RWPE2 (cell line): ENCODE data around the gene RERE.

Experiments
- ATAC-seq: fragments of 200-7000 bp; cut with Tn5 transposase; 3 replicates; pipeline ENCODE4 v1.9.1; 2021; ENCODE audit warnings: low read depth
- DNase-seq: peaks from one replicate; pipeline ENCODE4 v3.0.0-alpha.2; 2020; ENCODE audit warnings: low spot score
- H3K27ac ChIP-seq: fragments of 450-650 bp; 2 replicates; pipeline ENCODE4 v1.5.1; 2017; ENCODE audit warnings: mild to moderate bottlenecking; ENCODE audit not compliant: poor library complexity, severe bottlenecking
- H3K27me3 ChIP-seq: fragments of 250-450 bp; sonication (Bioruptor Pico); 2 replicates; pipeline ENCODE4 v1.5.1; 2021; ENCODE audit warnings: mild to moderate bottlenecking, moderate library complexity; ENCODE audit not compliant: insufficient read depth, poor library complexity, severe bottlenecking
- H3K36me3 ChIP-seq: fragments of 250-450 bp; sonication (Bioruptor Pico); 2 replicates; pipeline ENCODE4 v1.5.1; 2020; ENCODE audit warnings: low read depth, mild to moderate bottlenecking, moderate library complexity
- H3K4me1 ChIP-seq: fragments of 250-450 bp; sonication (Bioruptor Pico); 2 replicates; pipeline ENCODE4 v1.5.1; 2021; ENCODE audit warnings: mild to moderate bottlenecking, moderate library complexity; ENCODE audit not compliant: insufficient read depth, poor library complexity, severe bottlenecking
- H3K4me3 ChIP-seq: fragments of 250-450 bp; sonication (Bioruptor Pico); 2 replicates; pipeline ENCODE4 v1.5.1; 2021; ENCODE audit warnings: mild to moderate bottlenecking, moderate library complexity; ENCODE audit not compliant: severe bottlenecking
- H3K9me3 ChIP-seq: fragments of 250-450 bp; sonication (Bioruptor Pico); 2 replicates; pipeline ENCODE4 v1.5.1; 2021; ENCODE audit warnings: mild to moderate bottlenecking, moderate library complexity; ENCODE audit not compliant: severe bottlenecking
- TF ChIP-seq, protein P1 (sequence below): fragments of 450-650 bp; IDR thresholded peaks from one replicate; pipeline ENCODE4 v1.5.1; 2017; ENCODE audit warnings: mild to moderate bottlenecking, moderate library complexity; ENCODE audit not compliant: poor library complexity, severe bottlenecking

RERE gene

GRCh38 chr1:8404460-8405370 is 412.7 kb downstream of the RERE start:
- DNase-seq (no peak), ATAC-seq (no peak)
- Histone ChIP-seq H3K27ac (no peak overlapping the region), H3K4me3 (no peak overlapping the region), H3K4me1 (peaks cover 6% of the 10 kb centered on the region), H3K9me3 (no peaks in the 10 kb centered on the region), H3K36me3 (peaks cover 10% of the 10 kb centered on the region), H3K27me3 (no peaks in the 10 kb centered on the region)
- TF ChIP-seq, protein P1, sequence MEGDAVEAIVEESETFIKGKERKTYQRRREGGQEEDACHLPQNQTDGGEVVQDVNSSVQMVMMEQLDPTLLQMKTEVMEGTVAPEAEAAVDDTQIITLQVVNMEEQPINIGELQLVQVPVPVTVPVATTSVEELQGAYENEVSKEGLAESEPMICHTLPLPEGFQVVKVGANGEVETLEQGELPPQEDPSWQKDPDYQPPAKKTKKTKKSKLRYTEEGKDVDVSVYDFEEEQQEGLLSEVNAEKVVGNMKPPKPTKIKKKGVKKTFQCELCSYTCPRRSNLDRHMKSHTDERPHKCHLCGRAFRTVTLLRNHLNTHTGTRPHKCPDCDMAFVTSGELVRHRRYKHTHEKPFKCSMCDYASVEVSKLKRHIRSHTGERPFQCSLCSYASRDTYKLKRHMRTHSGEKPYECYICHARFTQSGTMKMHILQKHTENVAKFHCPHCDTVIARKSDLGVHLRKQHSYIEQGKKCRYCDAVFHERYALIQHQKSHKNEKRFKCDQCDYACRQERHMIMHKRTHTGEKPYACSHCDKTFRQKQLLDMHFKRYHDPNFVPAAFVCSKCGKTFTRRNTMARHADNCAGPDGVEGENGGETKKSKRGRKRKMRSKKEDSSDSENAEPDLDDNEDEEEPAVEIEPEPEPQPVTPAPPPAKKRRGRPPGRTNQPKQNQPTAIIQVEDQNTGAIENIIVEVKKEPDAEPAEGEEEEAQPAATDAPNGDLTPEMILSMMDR, result no peak

GRCh38 chr1:8402109-8402710 is 415.2 kb downstream of the RERE start:
- H3K4me1 ChIP-seq, result peaks cover 9% of the 10 kb centered on the region
- TF ChIP-seq, protein P1, result no peak

DNA sequence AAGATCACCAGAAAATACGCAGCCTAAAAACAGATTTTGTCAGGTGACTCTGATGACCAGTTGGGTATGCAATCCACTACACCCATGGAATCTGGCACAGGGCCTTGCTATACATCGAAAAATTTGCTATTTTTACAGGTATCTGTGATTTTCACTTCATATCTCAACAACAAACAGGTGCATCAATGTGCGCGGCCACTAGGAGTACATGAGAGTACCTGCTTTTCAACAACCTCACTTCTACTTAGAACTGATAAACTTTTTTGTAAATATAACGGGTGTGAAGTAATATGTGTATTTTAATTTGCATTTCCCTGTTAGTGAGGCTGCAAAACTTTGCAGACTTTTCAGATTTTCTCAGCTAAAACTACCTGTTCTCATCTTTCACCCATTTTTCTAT is 418.8 kb downstream of the RERE start:
- DNase-seq, result no peak
- H3K4me3 ChIP-seq, result no peak overlapping the region
- TF ChIP-seq, protein P1, result no peak
- no peaks in the 10 kb centered on the region for H3K27me3 ChIP-seq
- ATAC-seq, result no peak
- H3K4me1 ChIP-seq, result peaks cover 33% of the 10 kb centered on the region
- no peaks in the 10 kb centered on the region for H3K9me3 ChIP-seq
- H3K27ac ChIP-seq, result peak overlapping the region; percentile 78
- no peaks in the 10 kb centered on the region; the same call in 1 of the 2 replicates for H3K36me3 ChIP-seq

More at GRCh38 chr1:8402109-8402710, 415.2 kb downstream of the RERE start:
- no peak overlapping the region for H3K27ac ChIP-seq
- no peaks in the 10 kb centered on the region for H3K9me3 ChIP-seq
- ATAC-seq (no peak), DNase-seq (no peak)
- peaks cover 10% of the 10 kb centered on the region for H3K36me3 ChIP-seq
- no peaks in the 10 kb centered on the region for H3K27me3 ChIP-seq
- no peak overlapping the region for H3K4me3 ChIP-seq

GRCh38 chr1:8398086-8398485 is 419.4 kb downstream of the RERE start:
- DNase-seq (no peak), ATAC-seq (no peak)
- Histone ChIP-seq H3K4me3 (no peak overlapping the region), H3K27me3 (no peaks in the 10 kb centered on the region), H3K27ac (peak overlapping the region; percentile 78), H3K36me3 (no peaks in the 10 kb centered on the region; the same call in 1 of the 2 replicates), H3K4me1 (peaks cover 33% of the 10 kb centered on the region), H3K9me3 (no peaks in the 10 kb centered on the region)
- TF ChIP-seq, protein P1, result no peak
